DND-41 (cell line): ENCODE results near the gene OTOF.

Experiments used
- EZH2 ChIP-seq: IDR thresholded peaks from 3 replicates; pipeline ENCODE4 v1.6.1; 2012; ENCODE audit warnings: borderline replicate concordance, low read depth, mild to moderate bottlenecking, moderate library complexity, low read length, inconsistent platforms; ENCODE audit not compliant: severe bottlenecking
- TF ChIP-seq, protein P1 (sequence below): IDR thresholded peaks from 2 replicates; pipeline ENCODE4 v1.5.1; 2012; ENCODE audit warnings: borderline replicate concordance, low read length, moderate library complexity, mild to moderate bottlenecking; ENCODE audit not compliant: poor library complexity, severe bottlenecking; ENCODE audit errors: extremely low read depth

- TF ChIP-seq, protein P1, sequence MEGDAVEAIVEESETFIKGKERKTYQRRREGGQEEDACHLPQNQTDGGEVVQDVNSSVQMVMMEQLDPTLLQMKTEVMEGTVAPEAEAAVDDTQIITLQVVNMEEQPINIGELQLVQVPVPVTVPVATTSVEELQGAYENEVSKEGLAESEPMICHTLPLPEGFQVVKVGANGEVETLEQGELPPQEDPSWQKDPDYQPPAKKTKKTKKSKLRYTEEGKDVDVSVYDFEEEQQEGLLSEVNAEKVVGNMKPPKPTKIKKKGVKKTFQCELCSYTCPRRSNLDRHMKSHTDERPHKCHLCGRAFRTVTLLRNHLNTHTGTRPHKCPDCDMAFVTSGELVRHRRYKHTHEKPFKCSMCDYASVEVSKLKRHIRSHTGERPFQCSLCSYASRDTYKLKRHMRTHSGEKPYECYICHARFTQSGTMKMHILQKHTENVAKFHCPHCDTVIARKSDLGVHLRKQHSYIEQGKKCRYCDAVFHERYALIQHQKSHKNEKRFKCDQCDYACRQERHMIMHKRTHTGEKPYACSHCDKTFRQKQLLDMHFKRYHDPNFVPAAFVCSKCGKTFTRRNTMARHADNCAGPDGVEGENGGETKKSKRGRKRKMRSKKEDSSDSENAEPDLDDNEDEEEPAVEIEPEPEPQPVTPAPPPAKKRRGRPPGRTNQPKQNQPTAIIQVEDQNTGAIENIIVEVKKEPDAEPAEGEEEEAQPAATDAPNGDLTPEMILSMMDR = no peak
- TF ChIP-seq EZH2 = no peak
Observed at GRCh38 chr2:26514045-26514444, 36.1 kb upstream of the OTOF start.
